NCI-H2196 (cell line): ENCODE data around the gene CYP27B1.

Experiments used
- DNase-seq: peaks from one replicate; lab custom pipeline; 2025; ENCODE audit not compliant: unreplicated experiment; lab: John Stamatoyannopoulos, UW

CYP27B1 gene

GRCh38 chr12:57736741-57737466, 30.0 kb downstream of the CYP27B1 start:
- DNase-seq = no peak

- peak; percentile 56 for DNase-seq
Measured at GRCh38 chr12:57735952-57736740, 30.7 kb downstream of the CYP27B1 start.

GRCh38 chr12:57735198-57735855, 31.6 kb downstream of the CYP27B1 start:
- DNase-seq = peak; percentile 48

- no peak for DNase-seq
Measured at GRCh38 chr12:57734591-57734990, 32.3 kb downstream of the CYP27B1 start.

GRCh38 chr12:57733928-57734327, 33.0 kb downstream of the CYP27B1 start:
- DNase-seq = no peak

- no peak for DNase-seq
Measured at GRCh38 chr12:57732726-57733593, 33.9 kb downstream of the CYP27B1 start.

GRCh38 chr12:57732270-57732669, 34.6 kb downstream of the CYP27B1 start:
- no peak for DNase-seq

- DNase-seq = no peak
Measured at GRCh38 chr12:57731411-57732080, 35.3 kb downstream of the CYP27B1 start.

- DNase-seq = no peak
Measured at GRCh38 chr12:57730336-57731067, 36.4 kb downstream of the CYP27B1 start.

GRCh38 chr12:57729321-57729844, 37.5 kb downstream of the CYP27B1 start:
- DNase-seq = no peak

GRCh38 chr12:57727758-57728395, 39.0 kb downstream of the CYP27B1 start:
- DNase-seq = no peak

GRCh38 chr12:57726884-57727757, 39.8 kb downstream of the CYP27B1 start:
- DNase-seq = peak; percentile 56

GRCh38 chr12:57726151-57726883, 40.6 kb downstream of the CYP27B1 start:
- DNase-seq = peak; percentile 90

- DNase-seq = no peak
Measured at GRCh38 chr12:57725851-57726150, 41.1 kb downstream of the CYP27B1 start.

GRCh38 chr12:57724936-57725740, 41.7 kb downstream of the CYP27B1 start:
- DNase-seq = no peak
